NCI-H128 (cell line): ENCODE measurements around the gene PTPRG.
"Not testable (repeated sequence)": the region's sequence is repeated elsewhere in the genome, so short reads cannot be mapped to it uniquely, and the experiment has no call there.

Experiments
- DNase-seq: peaks from one replicate; lab custom pipeline; 2025; ENCODE audit not compliant: unreplicated experiment; lab: John Stamatoyannopoulos, UW

PTPRG gene

GRCh38 chr3:61790411-61790810 lies 229.0 kb downstream of the PTPRG start:
- no peak for DNase-seq

- no peak for DNase-seq
Observed at GRCh38 chr3:61793056-61793455, 231.7 kb downstream of the PTPRG start.

GRCh38 chr3:61793521-61793920 lies 232.2 kb downstream of the PTPRG start:
- DNase-seq = no peak

- no peak for DNase-seq
Observed at GRCh38 chr3:61794341-61794740, 233.0 kb downstream of the PTPRG start.

GRCh38 chr3:61794961-61795360 lies 233.6 kb downstream of the PTPRG start:
- no peak for DNase-seq

GRCh38 chr3:61796088-61796680 lies 234.8 kb downstream of the PTPRG start:
- DNase-seq = no peak

GRCh38 chr3:61796911-61797310 lies 235.5 kb downstream of the PTPRG start:
- no peak for DNase-seq

GRCh38 chr3:61802772-61803171 lies 241.4 kb downstream of the PTPRG start:
- no peak for DNase-seq

GRCh38 chr3:61803983-61804382 lies 242.6 kb downstream of the PTPRG start:
- no peak for DNase-seq

- DNase-seq = no peak
Observed at GRCh38 chr3:61804782-61805181, 243.4 kb downstream of the PTPRG start.

GRCh38 chr3:61805510-61806080 lies 244.2 kb downstream of the PTPRG start:
- no peak for DNase-seq

- DNase-seq = no peak
Observed at GRCh38 chr3:61806810-61807209, 245.4 kb downstream of the PTPRG start.

- DNase-seq = peak; percentile 6
Observed at GRCh38 chr3:61807865-61808276, 246.5 kb downstream of the PTPRG start.

GRCh38 chr3:61808526-61808925 lies 247.2 kb downstream of the PTPRG start:
- no peak for DNase-seq

- no peak for DNase-seq
Observed at GRCh38 chr3:61808999-61809398, 247.6 kb downstream of the PTPRG start.

- peak; percentile 15 for DNase-seq
Observed at GRCh38 chr3:61809879-61810278, 248.5 kb downstream of the PTPRG start.

GRCh38 chr3:61810953-61811497 lies 249.7 kb downstream of the PTPRG start:
- no peak for DNase-seq

- DNase-seq = no peak
Observed at GRCh38 chr3:61811652-61812051, 250.3 kb downstream of the PTPRG start.

- no peak for DNase-seq
Observed at GRCh38 chr3:61812085-61812484, 250.7 kb downstream of the PTPRG start.

GRCh38 chr3:61812517-61812916 lies 251.1 kb downstream of the PTPRG start:
- no peak for DNase-seq

- no peak for DNase-seq
Observed at GRCh38 chr3:61813636-61814035, 252.3 kb downstream of the PTPRG start.

GRCh38 chr3:61814674-61815073 lies 253.3 kb downstream of the PTPRG start:
- no peak for DNase-seq

- not testable (repeated sequence) for DNase-seq
Observed at GRCh38 chr3:61816304-61816703, 254.9 kb downstream of the PTPRG start.
